Measurements from ENCODE around the gene RAD51B. TPM values are rescaled to one million over a fixed set of nuclear protein-coding genes. Genes with fewer than 3 reads are reported as not detected.
A peak's percentile ranks its signal among the peaks of the same experiment; 100 is the strongest.

The RAD51B gene
- polyA plus RNA-seq, 1 donor (not counting 4 experiments of a cell fraction or from before 2014, with no cell fraction given) = 13.3 TPM

GRCh38 chr14:68444449-68445168 lies 625.0 kb downstream of the RAD51B start:
- Histone ChIP-seq H3K27ac (ENCODE audit: control insufficient read depth, insufficient read depth, low read length) (no peak overlapping the region), H3K4me2 (ENCODE audit: control insufficient read depth, extremely low read depth, insufficient read depth, low read depth, low read length) (no peak overlapping the region), H3K4me3 (ENCODE audit: control insufficient read depth in 2 of 3, extremely low read depth in 1 of 3, insufficient read depth in 2 of 3, low read depth in 1 of 3, low read length in 3 of 3) (no peak overlapping the region), H3K9ac (ENCODE audit: control insufficient read depth, extremely low read depth, insufficient read depth, low read length) (no peak overlapping the region), H3K4me1 (ENCODE audit: control insufficient read depth, extremely low read depth, insufficient read depth, low read length) (peaks cover 9% of the 10 kb centered on the region), H3K27me3 (ENCODE audit: control insufficient read depth, extremely low read depth, insufficient read depth, low read length) (no peaks in the 10 kb centered on the region), H3K9me1 (ENCODE audit: control insufficient read depth, extremely low read depth, insufficient read depth, low read length) (no peaks in the 10 kb centered on the region), H3K9me3 (ENCODE audit: control insufficient read depth, low read depth, low read length) (no peaks in the 10 kb centered on the region), H3K36me3 (ENCODE audit: control insufficient read depth in 2 of 2, extremely low read depth in 1 of 2, insufficient read depth in 2 of 2, low read length in 2 of 2) (no peaks in the 10 kb centered on the region), H2AFZ (ENCODE audit: control insufficient read depth, low read length) (no peak overlapping the region), H4K20me1 (ENCODE audit: control insufficient read depth, extremely low read depth, insufficient read depth, low read length) (no peaks in the 10 kb centered on the region), H3K79me2 (ENCODE audit: control insufficient read depth, insufficient read depth, low read length) (no peaks in the 10 kb centered on the region)
- dilution Hi-C loops (cut with MboI; ENCODE audit: extremely low pct_ligation_motif_present, low sequenced_read_pairs) = no loop called here
- peak; percentile 17 for FAIRE-seq
- TF ChIP-seq, protein P1, sequence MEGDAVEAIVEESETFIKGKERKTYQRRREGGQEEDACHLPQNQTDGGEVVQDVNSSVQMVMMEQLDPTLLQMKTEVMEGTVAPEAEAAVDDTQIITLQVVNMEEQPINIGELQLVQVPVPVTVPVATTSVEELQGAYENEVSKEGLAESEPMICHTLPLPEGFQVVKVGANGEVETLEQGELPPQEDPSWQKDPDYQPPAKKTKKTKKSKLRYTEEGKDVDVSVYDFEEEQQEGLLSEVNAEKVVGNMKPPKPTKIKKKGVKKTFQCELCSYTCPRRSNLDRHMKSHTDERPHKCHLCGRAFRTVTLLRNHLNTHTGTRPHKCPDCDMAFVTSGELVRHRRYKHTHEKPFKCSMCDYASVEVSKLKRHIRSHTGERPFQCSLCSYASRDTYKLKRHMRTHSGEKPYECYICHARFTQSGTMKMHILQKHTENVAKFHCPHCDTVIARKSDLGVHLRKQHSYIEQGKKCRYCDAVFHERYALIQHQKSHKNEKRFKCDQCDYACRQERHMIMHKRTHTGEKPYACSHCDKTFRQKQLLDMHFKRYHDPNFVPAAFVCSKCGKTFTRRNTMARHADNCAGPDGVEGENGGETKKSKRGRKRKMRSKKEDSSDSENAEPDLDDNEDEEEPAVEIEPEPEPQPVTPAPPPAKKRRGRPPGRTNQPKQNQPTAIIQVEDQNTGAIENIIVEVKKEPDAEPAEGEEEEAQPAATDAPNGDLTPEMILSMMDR (optimal IDR thresholded peaks at IDR 0.05 in 1 of 3, IDR thresholded peaks at IDR 0.05 in 1 of 3, conservative IDR thresholded peaks at IDR 0.05 in 1 of 3; ENCODE audit: extremely low read depth in 1 of 3, insufficient read depth in 2 of 3, low read length in 3 of 3) = no peak
- no peak for TF ChIP-seq EZH2 (IDR thresholded peaks at IDR 0.05; ENCODE audit: low read length)
- DNase-seq (ENCODE audit: low read depth, low spot score) = no peak

DNA sequence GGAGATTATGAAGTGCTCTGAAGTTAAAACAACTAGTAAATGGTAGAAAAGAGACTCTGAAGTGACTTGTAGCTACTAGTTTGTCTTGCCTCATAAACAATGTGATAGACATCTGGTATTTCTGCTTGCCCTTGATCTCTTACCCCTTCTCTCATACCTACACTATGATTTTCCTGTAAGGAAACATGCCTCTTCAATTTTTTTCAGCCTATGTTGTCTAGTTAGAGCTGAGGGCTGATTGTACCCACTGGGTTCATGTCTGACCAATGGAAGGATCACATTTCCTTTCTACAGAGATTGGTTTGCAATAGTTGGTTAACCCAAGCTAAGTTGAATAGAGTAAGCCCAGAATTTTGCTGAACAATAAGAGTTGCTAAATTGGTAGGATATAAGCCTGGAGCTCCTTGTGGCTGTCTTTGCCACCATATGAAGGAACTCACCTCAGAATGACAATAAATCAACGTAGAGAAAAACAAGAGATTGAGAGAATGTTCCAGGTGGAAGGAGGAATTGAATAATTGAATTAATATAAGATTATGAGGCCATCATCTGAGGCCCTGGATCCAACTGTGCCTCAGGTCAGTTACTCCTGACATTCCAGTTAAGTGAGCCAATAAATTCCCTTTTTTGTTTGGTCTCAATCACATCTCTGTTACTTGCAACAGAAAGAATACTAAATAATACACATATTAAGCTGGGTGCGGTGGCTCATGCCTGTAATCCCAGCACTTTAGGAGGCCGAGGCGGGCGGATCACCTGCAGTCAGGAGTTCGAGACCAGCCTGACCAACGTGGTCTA lies 626.9 kb downstream of the RAD51B start:
- FAIRE-seq = peak; percentile 52
- no peaks in the 10 kb centered on the region for H3K27me3 ChIP-seq (ENCODE audit: control insufficient read depth, extremely low read depth, insufficient read depth, low read length)
- H2AFZ ChIP-seq (ENCODE audit: control insufficient read depth, low read length) = no peak overlapping the region
- no peaks in the 10 kb centered on the region for H3K79me2 ChIP-seq (ENCODE audit: control insufficient read depth, insufficient read depth, low read length)
- no peaks in the 10 kb centered on the region for H3K9me3 ChIP-seq (ENCODE audit: control insufficient read depth, low read depth, low read length)
- peaks cover 9% of the 10 kb centered on the region for H3K4me1 ChIP-seq (ENCODE audit: control insufficient read depth, extremely low read depth, insufficient read depth, low read length)
- TF ChIP-seq, protein P1 (optimal IDR thresholded peaks at IDR 0.05 in 1 of 3, IDR thresholded peaks at IDR 0.05 in 1 of 3, conservative IDR thresholded peaks at IDR 0.05 in 1 of 3; ENCODE audit: extremely low read depth in 1 of 3, insufficient read depth in 2 of 3, low read length in 3 of 3) = no peak
- no peak for TF ChIP-seq EZH2 (IDR thresholded peaks at IDR 0.05; ENCODE audit: low read length)
- no peaks in the 10 kb centered on the region for H4K20me1 ChIP-seq (ENCODE audit: control insufficient read depth, extremely low read depth, insufficient read depth, low read length)
- dilution Hi-C loops (cut with MboI; ENCODE audit: extremely low pct_ligation_motif_present, low sequenced_read_pairs) = no loop called here
- no peaks in the 10 kb centered on the region for H3K36me3 ChIP-seq (ENCODE audit: control insufficient read depth in 2 of 2, extremely low read depth in 1 of 2, insufficient read depth in 2 of 2, low read length in 2 of 2)
- DNase-seq (ENCODE audit: low read depth, low spot score) = no peak
- no peak overlapping the region for H3K4me2 ChIP-seq (ENCODE audit: control insufficient read depth, extremely low read depth, insufficient read depth, low read depth, low read length)
- no peak overlapping the region for H3K9ac ChIP-seq (ENCODE audit: control insufficient read depth, extremely low read depth, insufficient read depth, low read length)
- no peak overlapping the region for H3K27ac ChIP-seq (ENCODE audit: control insufficient read depth, insufficient read depth, low read length)
- H3K4me3 ChIP-seq (ENCODE audit: control insufficient read depth in 2 of 3, extremely low read depth in 1 of 3, insufficient read depth in 2 of 3, low read depth in 1 of 3, low read length in 3 of 3) = no peak overlapping the region
- H3K9me1 ChIP-seq (ENCODE audit: control insufficient read depth, extremely low read depth, insufficient read depth, low read length) = no peaks in the 10 kb centered on the region

All from keratinocyte (primary cell).